Skeletal muscle tissue (tissue), 4 donors: ENCODE data around the gene CPNE7. TPM values are rescaled to one million over a fixed set of nuclear protein-coding genes. Genes with fewer than 3 reads are reported as not detected.

ENCODE experiments used
- H3K27ac ChIP-seq: one replicate; pipeline ENCODE4 v1.7.0; 2013; ENCODE audit warnings: mild to moderate bottlenecking, low read depth, low read length, inconsistent platforms
- H3K27me3 ChIP-seq, 3 donors: one replicate each; pipeline ENCODE4 v1.7.0; 2013; ENCODE audit warnings: low read length in 3 of 3; ENCODE audit not compliant: control insufficient read depth in 3 of 3, insufficient read depth in 3 of 3
- H3K36me3 ChIP-seq, 3 donors: one replicate each; pipeline ENCODE4 v1.7.0; 2013; ENCODE audit warnings: low read length in 3 of 3; ENCODE audit not compliant: control insufficient read depth in 3 of 3, insufficient read depth in 3 of 3
- H3K4me1 ChIP-seq, 3 donors: one replicate each; pipeline ENCODE4 v1.7.0; 2013; ENCODE audit warnings: low read length in 3 of 3, mild to moderate bottlenecking in 3 of 3; ENCODE audit not compliant: control insufficient read depth in 3 of 3, insufficient read depth in 3 of 3
- H3K4me3 ChIP-seq, 3 donors: one replicate each; pipeline ENCODE4 v1.7.0; 2013; ENCODE audit warnings: low read length in 3 of 3
- H3K9ac ChIP-seq, 3 donors: one replicate each; pipeline ENCODE4 v1.7.0; 2013; ENCODE audit warnings: low read length in 3 of 3, mild to moderate bottlenecking in 3 of 3, moderate library complexity in 2 of 3, low read depth in 1 of 3
- H3K9me3 ChIP-seq, 3 donors: one replicate each; pipeline ENCODE4 v1.7.0; 2013; ENCODE audit warnings: low read length in 3 of 3; ENCODE audit not compliant: control insufficient read depth in 3 of 3
- total RNA-seq: library from RNA; depleted of rRNA; stranded (reverse); fragments of >200 nt; gene quantifications from one replicate; pipeline ENCODE4 v1.2.3, GENCODE V29; 2014
- donor health status: Osteomylitis.

CPNE7 gene
- total RNA-seq, 1 donor from 2014 or later: not detected

- H3K9me3 ChIP-seq: no peaks in the 10 kb centered on the region
- H3K4me3 ChIP-seq: no peak overlapping the region
- no peaks in the 10 kb centered on the region for H3K36me3 ChIP-seq
- H3K4me1 ChIP-seq: peaks cover 5 to 7% (median 5%) of the 10 kb centered on the region in 3 donors
- no peak overlapping the region for H3K27ac ChIP-seq
- no peak overlapping the region for H3K9ac ChIP-seq
- peaks cover 49 to 73% (median 65%) of the 10 kb centered on the region in 3 donors for H3K27me3 ChIP-seq
These were observed 3.5 kb upstream of the CPNE7 start for GRCh38 chr16:89572073-89572484.

- Histone ChIP-seq H3K9me3 (no peaks in the 10 kb centered on the region), H3K36me3 (no peaks in the 10 kb centered on the region), H3K27ac (no peak overlapping the region), H3K9ac (no peak overlapping the region), H3K27me3 (peaks cover 55 to 79% (median 71%) of the 10 kb centered on the region in 3 donors), H3K4me3 (no peak overlapping the region), H3K4me1 (peaks cover 5 to 7% (median 5%) of the 10 kb centered on the region in 3 donors)
These were observed 2.9 kb upstream of the CPNE7 start for GRCh38 chr16:89572485-89573205.

- Histone ChIP-seq H3K36me3 (no peaks in the 10 kb centered on the region), H3K9ac (peak overlapping the region in 1 of 3 donors; percentile 45), H3K4me1 (peaks cover 5 to 7% (median 5%) of the 10 kb centered on the region in 3 donors), H3K27me3 (peaks cover 55 to 76% (median 71%) of the 10 kb centered on the region in 3 donors), H3K27ac (no peak overlapping the region), H3K9me3 (no peaks in the 10 kb centered on the region), H3K4me3 (no peak overlapping the region)
These were observed 1.5 kb upstream of the CPNE7 start for GRCh38 chr16:89573826-89574680.

- Histone ChIP-seq H3K9me3 (no peaks in the 10 kb centered on the region), H3K27ac (no peak overlapping the region), H3K36me3 (no peaks in the 10 kb centered on the region), H3K4me1 (peaks cover 5 to 7% (median 5%) of the 10 kb centered on the region in 3 donors), H3K4me3 (no peak overlapping the region), H3K9ac (peak overlapping the region in 1 of 3 donors; percentile 45), H3K27me3 (peaks cover 51 to 69% (median 64%) of the 10 kb centered on the region in 3 donors)
These were observed 794 bp upstream of the CPNE7 start for GRCh38 chr16:89574681-89575246.

- H3K9ac ChIP-seq: no peak overlapping the region
These were observed 846 bp downstream of the CPNE7 start for GRCh38 chr16:89576153-89577054.

GRCh38 chr16:89577055-89577759, 1.6 kb downstream of the CPNE7 start:
- no peak overlapping the region for H3K4me3 ChIP-seq
- no peak overlapping the region for H3K9ac ChIP-seq
- peaks cover 5 to 7% (median 7%) of the 10 kb centered on the region in 3 donors for H3K4me1 ChIP-seq
- H3K27ac ChIP-seq: no peak overlapping the region
- H3K36me3 ChIP-seq: no peaks in the 10 kb centered on the region
- peaks cover 0 to 3% (median 0%) of the 10 kb centered on the region in 3 donors for H3K9me3 ChIP-seq
- H3K27me3 ChIP-seq: peaks cover 32 to 51% (median 45%) of the 10 kb centered on the region in 3 donors

More at GRCh38 chr16:89576153-89577054, 846 bp downstream of the CPNE7 start:
- H3K27me3 ChIP-seq: peaks cover 40 to 59% (median 52%) of the 10 kb centered on the region in 3 donors
- H3K4me3 ChIP-seq: no peak overlapping the region
- no peak overlapping the region for H3K27ac ChIP-seq
- peaks cover 0 to 3% (median 0%) of the 10 kb centered on the region in 3 donors for H3K9me3 ChIP-seq
- H3K4me1 ChIP-seq: peaks cover 5 to 7% (median 5%) of the 10 kb centered on the region in 3 donors
- H3K36me3 ChIP-seq: no peaks in the 10 kb centered on the region

GRCh38 chr16:89579351-89579750, 3.8 kb downstream of the CPNE7 start:
- H3K9ac ChIP-seq: no peak overlapping the region
- no peak overlapping the region for H3K27ac ChIP-seq
- H3K9me3 ChIP-seq: peaks cover 0 to 3% (median 0%) of the 10 kb centered on the region in 3 donors

GRCh38 chr16:89581045-89581695, 5.6 kb downstream of the CPNE7 start:
- Histone ChIP-seq H3K27ac (no peak overlapping the region), H3K36me3 (no peaks in the 10 kb centered on the region), H3K9ac (no peak overlapping the region), H3K4me3 (no peak overlapping the region), H3K4me1 (peaks cover 0 to 3% (median 0%) of the 10 kb centered on the region in 3 donors), H3K27me3 (peaks cover 12 to 25% (median 13%) of the 10 kb centered on the region in 3 donors), H3K9me3 (peaks cover 0 to 3% (median 0%) of the 10 kb centered on the region in 3 donors)

More at GRCh38 chr16:89579351-89579750, 3.8 kb downstream of the CPNE7 start:
- Histone ChIP-seq H3K4me3 (no peak overlapping the region), H3K36me3 (no peaks in the 10 kb centered on the region), H3K27me3 (peaks cover 18 to 36% (median 29%) of the 10 kb centered on the region in 3 donors), H3K4me1 (peaks cover 1 to 6% (median 5%) of the 10 kb centered on the region in 3 donors)
